Prostate gland (tissue), 2 donors: ENCODE results near the gene RDH13.

ENCODE experiments used
- POLR2A ChIP-seq: fragments of 450-650 bp; IDR thresholded peaks from one replicate; pipeline ENCODE4 v1.6.1; 2016; ENCODE audit warnings: antibody characterized with exemption, mild to moderate bottlenecking
- POLR2AphosphoS5 ChIP-seq: sonication (generic); formaldehyde crosslinking; IDR thresholded peaks from one replicate; pipeline ENCODE4 v1.6.1; 2017; ENCODE audit warnings: antibody characterized with exemption
- TF ChIP-seq, protein P1 (sequence below), 4 experiments: fragments of 200-600 bp in 2 of 4; fragments of 450-650 bp in 2 of 4; sonication (generic) in 2 of 4; IDR thresholded peaks; 1 replicate in 3 of 4; 2 replicates in 1 of 4; pipeline ENCODE4 v1.5.1; 2016 to 2019; ENCODE audit warnings: antibody characterized with exemption in 4 of 4, mild to moderate bottlenecking in 2 of 4, moderate library complexity in 2 of 4

DNA sequence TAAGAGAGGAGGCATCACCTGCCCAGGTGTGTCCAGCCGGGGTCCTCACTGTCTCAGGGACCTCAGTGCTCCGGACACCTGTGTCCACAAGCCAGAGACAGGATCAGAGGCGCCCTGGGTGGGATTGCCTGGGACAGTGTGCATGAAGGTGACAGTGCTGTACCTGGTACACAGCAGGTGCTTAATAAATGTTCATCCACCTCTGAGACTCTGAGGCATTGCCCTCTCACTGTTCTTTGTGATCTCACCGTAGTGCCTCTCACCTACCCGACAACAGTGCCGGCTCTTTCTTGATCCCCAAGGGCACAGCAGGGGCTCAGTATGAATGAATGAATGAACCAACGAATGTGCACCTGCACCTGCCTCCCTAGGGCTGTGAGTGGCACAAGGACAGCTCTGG, 9.2 kb downstream of the RDH13 start:
- TF ChIP-seq, protein P1, sequence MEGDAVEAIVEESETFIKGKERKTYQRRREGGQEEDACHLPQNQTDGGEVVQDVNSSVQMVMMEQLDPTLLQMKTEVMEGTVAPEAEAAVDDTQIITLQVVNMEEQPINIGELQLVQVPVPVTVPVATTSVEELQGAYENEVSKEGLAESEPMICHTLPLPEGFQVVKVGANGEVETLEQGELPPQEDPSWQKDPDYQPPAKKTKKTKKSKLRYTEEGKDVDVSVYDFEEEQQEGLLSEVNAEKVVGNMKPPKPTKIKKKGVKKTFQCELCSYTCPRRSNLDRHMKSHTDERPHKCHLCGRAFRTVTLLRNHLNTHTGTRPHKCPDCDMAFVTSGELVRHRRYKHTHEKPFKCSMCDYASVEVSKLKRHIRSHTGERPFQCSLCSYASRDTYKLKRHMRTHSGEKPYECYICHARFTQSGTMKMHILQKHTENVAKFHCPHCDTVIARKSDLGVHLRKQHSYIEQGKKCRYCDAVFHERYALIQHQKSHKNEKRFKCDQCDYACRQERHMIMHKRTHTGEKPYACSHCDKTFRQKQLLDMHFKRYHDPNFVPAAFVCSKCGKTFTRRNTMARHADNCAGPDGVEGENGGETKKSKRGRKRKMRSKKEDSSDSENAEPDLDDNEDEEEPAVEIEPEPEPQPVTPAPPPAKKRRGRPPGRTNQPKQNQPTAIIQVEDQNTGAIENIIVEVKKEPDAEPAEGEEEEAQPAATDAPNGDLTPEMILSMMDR (IDR thresholded peaks at IDR 0.05) = no peak
- TF ChIP-seq POLR2A (no peak), POLR2AphosphoS5 (no peak)
